GM19395 (cell line): ENCODE results near the gene ARRDC1.
A peak's percentile ranks its signal among the peaks of the same experiment; 100 is the strongest.
"Not testable (repeated sequence)": the region's sequence is repeated elsewhere in the genome, so short reads cannot be mapped to it uniquely, and the experiment has no call there.

Source experiments
- ATAC-seq: cut with Tn5 transposase; IDR thresholded peaks from one replicate; pipeline ENCODE4 v1.9.1; 2021; ENCODE audit warnings: mild to moderate bottlenecking, moderate library complexity; ENCODE audit not compliant: unreplicated experiment

The ARRDC1 gene

DNA sequence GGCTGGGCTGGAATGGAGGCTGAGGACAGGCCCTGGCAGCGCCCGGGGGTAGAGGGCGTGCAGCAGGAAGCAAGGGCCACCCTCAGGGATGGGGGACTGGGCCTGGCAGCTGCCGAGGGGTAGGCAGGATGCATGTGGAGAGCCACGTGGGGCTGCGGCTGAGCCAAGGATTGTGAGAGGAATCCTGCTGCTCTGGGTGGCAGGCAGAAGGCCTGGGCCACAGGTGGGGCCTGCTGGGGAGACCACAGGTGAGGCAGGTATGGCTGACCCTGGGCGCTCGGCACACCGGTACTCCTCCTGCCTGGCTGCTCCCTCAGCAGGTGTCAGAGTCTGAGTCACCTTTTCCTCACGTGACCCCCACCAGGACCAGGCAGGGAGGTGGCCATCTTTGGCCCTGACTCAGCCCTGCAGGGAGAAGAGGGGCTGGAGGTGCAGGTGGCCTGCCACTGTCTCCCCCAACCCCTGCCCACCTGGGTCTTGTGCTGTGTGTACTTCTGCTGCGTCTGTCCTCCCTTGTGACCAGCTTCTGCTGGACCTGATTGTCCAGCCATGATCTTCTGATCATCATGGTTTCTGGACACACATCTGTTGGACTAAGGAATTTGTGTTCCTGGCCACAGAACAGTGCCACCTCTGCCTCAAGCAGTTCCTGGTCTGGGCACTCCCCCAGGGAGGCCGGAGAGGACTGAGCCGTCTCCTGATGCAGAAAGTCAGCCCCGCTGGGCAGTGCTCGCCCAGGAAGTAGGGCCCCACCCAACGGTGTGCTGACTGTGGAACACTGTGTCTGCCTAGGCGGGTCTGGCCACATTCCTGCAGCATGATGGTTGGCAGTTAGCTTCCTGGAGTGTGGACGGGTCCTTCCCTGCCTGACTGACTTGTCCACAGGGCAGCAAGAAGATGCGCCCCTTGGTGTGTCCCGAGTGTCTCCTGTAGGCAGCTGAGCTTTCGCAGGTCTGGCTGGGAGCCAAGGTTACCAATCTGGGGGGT lies 6.4 kb downstream of the ARRDC1 start:
- no peak for ATAC-seq

DNA sequence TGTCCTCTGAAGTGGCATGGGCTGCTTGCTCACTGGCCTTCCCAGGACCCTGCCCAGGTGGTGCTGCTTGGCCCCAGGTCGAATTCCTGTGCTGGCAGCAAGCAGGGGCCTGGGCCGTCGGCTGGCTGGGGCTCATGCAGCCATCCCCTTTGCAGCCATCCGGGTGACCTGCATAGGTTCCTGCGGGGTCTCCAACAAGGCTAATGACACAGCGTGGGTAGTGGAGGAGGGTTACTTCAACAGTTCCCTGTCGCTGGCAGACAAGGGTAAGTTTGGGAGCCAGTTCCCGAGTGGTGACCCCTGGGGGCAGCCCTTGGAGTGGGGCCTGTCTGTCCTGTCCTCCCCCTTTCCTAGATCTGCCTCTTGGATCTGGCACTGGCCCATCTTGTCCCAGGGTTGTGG lies 7.3 kb downstream of the ARRDC1 start:
- ATAC-seq = no peak

DNA sequence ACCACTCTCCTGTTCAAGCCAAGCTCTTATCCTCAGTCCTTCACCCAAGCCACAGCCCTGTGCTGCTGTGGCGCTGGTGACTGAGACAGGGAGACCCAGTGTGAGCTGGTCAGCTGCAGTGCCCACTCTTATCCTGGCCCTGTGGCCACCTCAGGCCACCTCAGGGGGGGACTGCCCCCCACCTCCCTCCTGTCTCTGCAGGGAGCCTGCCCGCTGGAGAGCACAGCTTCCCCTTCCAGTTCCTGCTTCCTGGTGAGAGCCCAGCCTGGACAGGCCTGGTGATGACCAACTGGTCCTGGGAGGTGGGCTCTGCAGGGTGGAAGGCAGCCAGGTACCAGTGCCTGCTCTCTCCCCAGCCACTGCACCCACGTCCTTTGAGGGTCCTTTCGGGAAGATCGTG lies 7.8 kb downstream of the ARRDC1 start:
- no peak for ATAC-seq

DNA sequence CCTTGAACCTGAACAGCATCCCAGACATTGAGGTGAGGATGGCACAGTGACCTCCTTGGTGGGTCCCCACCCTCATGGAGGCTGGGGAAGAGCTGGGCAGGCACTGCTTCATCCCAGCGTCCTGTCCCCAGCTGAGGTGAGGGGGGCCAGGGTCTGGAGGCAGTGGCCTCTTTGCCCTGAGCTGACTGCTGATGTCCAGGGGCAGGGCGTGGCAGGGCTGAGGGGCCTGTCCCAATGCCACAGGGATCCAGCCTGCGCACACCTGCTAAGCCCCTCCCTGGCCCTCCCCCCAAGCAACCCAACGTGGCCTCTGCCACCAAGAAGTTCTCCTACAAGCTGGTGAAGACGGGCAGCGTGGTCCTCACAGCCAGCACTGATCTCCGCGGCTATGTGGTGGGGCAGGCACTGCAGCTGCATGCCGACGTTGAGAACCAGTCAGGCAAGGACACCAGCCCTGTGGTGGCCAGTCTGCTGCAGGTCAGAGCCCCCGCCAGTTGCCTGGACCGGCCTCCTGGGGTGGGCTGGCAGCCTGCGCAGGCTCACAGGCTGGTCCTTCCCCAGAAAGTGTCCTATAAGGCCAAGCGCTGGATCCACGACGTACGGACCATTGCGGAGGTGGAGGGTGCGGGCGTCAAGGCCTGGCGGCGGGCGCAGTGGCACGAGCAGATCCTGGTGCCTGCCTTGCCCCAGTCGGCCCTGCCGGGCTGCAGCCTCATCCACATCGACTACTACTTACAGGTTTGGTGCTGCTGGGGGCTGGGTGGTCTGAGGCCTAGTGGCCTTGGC lies 8.4 kb downstream of the ARRDC1 start:
- no peak for ATAC-seq

GRCh38 chr9:137614631-137615386 lies 9.3 kb downstream of the ARRDC1 start:
- no peak for ATAC-seq

GRCh38 chr9:137615387-137615871 lies 9.9 kb downstream of the ARRDC1 start:
- no peak for ATAC-seq

GRCh38 chr9:137618105-137619067 lies 12.9 kb downstream of the ARRDC1 start, which contains the start of gene EHMT1:
TSS of gene EHMT1 (plus strand) at chr9:137619005. CDS start at chr9:137619029, 24 bp downstream.
- peak; percentile 63 for ATAC-seq

DNA sequence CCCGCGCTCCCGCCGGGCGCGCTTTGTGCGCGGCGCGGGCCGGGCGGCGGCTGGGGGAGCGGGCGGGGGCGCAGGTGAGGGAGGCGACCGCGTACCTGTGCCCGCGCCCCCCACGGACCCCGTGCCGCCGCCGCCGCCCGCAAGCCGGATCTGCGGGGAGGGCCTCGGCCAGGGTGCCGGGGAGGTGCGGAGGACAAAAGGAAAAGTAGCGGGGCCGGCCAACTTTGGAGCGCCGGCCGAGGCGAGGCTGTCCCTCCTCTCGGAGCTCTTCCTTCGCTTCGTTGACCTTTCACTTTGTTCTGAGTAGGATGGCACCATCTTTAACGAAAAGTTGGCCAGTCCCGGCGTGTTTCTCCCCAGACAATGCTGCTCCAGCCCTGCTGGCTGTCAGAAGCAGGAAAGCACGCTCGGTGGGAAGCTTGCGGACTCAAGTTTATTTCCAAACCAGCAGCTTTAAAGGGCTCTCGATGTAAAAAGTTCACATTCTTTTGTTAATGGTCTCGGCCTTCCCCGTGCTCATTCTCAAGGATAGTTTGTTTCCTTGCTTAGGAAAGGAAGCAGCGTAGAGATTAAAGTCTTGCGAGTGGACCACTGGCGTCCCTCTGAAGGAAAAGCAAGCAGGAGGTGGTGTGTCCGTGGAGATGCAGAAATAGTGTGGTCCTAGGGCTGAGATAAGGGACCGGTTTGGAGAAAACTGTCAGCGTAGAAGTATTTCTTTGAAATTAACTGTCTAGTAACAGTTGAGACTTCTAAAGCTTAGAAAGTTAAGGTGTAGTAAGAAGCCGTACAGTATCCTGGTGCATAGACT lies 14.0 kb downstream of the ARRDC1 start:
- ATAC-seq = no peak

GRCh38 chr9:137620048-137620405 lies 14.5 kb downstream of the ARRDC1 start:
- no peak for ATAC-seq

- no peak for ATAC-seq
Measured at GRCh38 chr9:137620581-137620980, 15.1 kb downstream of the ARRDC1 start.

DNA sequence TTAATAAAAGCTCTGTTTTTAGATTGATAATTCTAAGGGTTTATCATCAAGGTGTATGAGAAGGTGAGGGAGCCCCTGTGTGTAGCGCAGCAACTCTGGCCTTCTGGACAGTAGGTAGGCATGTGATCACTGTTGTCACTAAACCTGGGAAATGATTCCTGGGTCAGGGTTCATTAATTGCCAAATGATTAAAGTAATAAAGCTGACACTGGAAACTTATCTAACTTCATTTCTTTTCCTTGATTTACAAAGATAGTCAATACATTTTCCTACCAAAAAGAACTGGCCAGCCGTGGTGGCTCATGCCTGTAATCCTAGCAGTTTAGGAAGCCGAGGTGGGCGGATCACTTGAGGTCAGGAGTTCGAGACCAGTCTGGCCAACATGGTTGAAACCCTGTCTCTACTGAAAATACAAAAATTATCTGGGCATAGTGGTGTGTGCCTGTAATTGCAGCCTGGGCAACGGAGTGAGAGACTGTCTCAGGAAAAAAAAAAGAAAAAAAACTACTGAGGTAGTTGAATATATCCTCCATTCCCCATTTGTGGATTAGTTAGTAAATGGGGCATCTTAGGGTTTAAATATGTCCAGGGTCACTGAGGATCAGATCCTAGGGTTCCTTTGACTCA lies 15.8 kb downstream of the ARRDC1 start:
- no peak for ATAC-seq

- not testable (repeated sequence) for ATAC-seq
Measured at GRCh38 chr9:137622211-137622610, 16.7 kb downstream of the ARRDC1 start.

DNA sequence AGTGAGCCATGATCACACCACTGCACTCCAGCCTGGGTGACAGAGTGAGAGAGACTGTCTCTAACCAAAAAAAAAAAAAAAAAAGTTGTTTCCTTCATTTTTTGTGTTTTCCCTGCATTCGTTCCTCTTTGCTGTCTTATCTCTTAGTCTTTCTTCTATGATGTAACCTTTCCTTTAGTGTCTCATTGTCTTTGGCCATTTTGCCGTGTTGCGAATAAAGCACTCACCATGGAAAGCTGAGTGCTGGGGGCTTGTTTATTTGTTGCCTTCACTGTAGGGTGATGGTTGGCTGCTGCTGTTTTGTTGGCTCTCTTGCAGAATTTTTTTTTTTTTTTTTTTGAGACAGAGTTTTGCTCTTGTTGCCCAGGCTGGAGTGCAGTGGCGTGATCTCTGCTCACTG lies 21.0 kb downstream of the ARRDC1 start:
- ATAC-seq = no peak

GRCh38 chr9:137627406-137627805 lies 21.9 kb downstream of the ARRDC1 start:
- not testable (repeated sequence) for ATAC-seq

DNA sequence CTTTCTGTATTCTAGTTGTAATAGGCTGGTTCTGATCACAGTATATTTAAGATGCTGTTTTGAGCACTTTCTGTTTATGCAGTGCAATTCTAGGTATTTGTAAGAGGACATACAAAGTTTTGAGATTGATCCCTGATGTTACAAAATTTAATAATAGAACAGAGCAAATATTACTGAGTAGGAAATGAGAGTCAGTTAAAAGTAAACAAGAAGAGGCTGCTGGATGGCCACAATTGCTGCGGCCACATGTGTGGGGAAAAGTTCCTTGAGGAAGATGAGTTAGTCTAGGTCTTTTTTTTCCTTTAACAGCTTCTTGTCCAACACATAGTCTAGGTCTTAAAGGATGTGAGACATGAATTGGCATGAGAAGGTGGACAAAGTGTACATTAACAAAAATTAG lies 24.6 kb downstream of the ARRDC1 start:
- ATAC-seq = no peak

GRCh38 chr9:137630679-137631078 lies 25.2 kb downstream of the ARRDC1 start:
- ATAC-seq = no peak

- no peak for ATAC-seq
Measured at GRCh38 chr9:137631345-137632229, 26.1 kb downstream of the ARRDC1 start.
